ENCODE results near the gene WDR55. TPM values are rescaled to one million over a fixed set of nuclear protein-coding genes. Genes with fewer than 3 reads are reported as not detected.

Gene WDR55
- total RNA-seq, 1 experiment from 2014 or later: 38.8 TPM

DNA sequence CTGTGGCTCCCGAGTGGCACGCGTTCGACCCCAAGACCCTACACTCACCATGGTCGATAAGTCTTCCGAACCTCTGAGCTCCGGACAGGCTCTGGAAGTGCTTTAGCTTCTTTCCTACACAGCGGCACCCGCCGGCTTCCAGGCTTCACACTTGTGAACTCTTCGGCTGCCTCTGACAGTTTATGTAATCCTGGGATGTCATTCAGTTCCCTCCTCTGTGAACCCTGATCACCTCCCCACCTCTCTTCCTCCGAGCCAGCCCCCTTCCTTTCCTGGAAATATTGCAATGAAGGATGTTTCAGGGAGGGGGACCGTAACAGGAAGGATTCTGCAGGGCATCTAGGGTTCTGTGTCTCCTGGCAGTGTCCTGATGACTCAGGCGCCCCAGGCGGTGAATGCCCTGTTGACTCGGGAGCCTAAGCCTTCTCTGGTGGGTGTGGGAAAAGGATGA is 31.7 kb upstream of the WDR55 start, which contains the start of gene CD14:
TSS of gene CD14 (minus strand) at position 155 of the 451 bp plus-strand sequence. CDS start at position 51, 104 bp downstream.
- POLR2A ChIA-PET: interaction anchor here (0.5 to 1.1 kb wide), 4 partner anchors 14 to 986 kb away, joined by 3 to 21 read pairs (median 4); partner anchors contain the start of genes IK, NDUFA2 and SRA1
- intact Hi-C loops (cut with micrococcal nuclease; ENCODE audit: unreplicated experiment): loop anchor here (1.0 kb wide), 1 partner anchor 86 kb away; the partner anchor contains the start of gene EIF4EBP3
- no TSS peak for BruUV-seq (replicated peaks)

DNA sequence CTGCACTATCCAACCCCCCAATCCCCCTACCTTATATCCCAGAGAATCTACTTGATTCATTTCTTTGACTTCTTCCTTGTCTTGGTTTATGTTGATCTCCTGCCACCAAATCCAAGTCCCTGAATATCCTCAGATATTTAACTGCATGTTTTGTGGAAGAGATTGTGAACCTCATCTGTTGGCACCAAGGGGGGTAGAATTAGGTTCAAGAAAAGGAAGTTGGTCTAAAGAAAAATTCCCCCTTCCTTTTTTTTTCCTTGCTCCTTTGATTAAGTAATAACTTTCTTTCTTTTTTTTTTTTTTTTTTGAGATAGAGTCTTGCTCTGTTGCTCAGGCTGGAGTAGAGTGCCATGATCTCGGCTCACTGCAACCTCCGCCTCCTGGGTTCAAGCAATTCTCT is 31.2 kb upstream of the WDR55 start:
- peaks cover 25% of the 10 kb centered on the region for H3K36me3 Mint-ChIP-seq (ENCODE audit: insufficient read depth, unreplicated experiment)
- Histone ChIP-seq H3K4me3 (ENCODE audit: low read depth, low read length) (peak overlapping the region; percentile 49), H3K27me3 (replicated peaks; ENCODE audit: control insufficient read depth, insufficient read depth, low read length) (no peaks in the 10 kb centered on the region), H3K36me3 (ENCODE audit: control insufficient read depth, insufficient read depth, low read length) (no peaks in the 10 kb centered on the region), H3K4me1 (peaks cover 17% of the 10 kb centered on the region), H3K9me3 (peaks cover 10% of the 10 kb centered on the region)
- peaks cover 17% of the 10 kb centered on the region for H3K4me1 Mint-ChIP-seq (ENCODE audit: low read depth, unreplicated experiment)
- TF ChIP-seq, protein P1, sequence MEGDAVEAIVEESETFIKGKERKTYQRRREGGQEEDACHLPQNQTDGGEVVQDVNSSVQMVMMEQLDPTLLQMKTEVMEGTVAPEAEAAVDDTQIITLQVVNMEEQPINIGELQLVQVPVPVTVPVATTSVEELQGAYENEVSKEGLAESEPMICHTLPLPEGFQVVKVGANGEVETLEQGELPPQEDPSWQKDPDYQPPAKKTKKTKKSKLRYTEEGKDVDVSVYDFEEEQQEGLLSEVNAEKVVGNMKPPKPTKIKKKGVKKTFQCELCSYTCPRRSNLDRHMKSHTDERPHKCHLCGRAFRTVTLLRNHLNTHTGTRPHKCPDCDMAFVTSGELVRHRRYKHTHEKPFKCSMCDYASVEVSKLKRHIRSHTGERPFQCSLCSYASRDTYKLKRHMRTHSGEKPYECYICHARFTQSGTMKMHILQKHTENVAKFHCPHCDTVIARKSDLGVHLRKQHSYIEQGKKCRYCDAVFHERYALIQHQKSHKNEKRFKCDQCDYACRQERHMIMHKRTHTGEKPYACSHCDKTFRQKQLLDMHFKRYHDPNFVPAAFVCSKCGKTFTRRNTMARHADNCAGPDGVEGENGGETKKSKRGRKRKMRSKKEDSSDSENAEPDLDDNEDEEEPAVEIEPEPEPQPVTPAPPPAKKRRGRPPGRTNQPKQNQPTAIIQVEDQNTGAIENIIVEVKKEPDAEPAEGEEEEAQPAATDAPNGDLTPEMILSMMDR (IDR thresholded peaks at IDR 0.05; ENCODE audit: insufficient read depth in 1 of 2, low read depth in 1 of 2, low read length in 1 of 2, severe bottlenecking in 1 of 2, unreplicated experiment in 1 of 2): no peak
- ChIA-PET POLR2A (interaction anchor here (0.5 to 1.0 kb wide), 2 partner anchors 76 to 986 kb away, joined by 3 to 5 read pairs; partner anchors contain the start of gene SRA1), CTCF (interaction anchor here (1.6 kb wide), 1 partner anchor 86 kb away, joined by 5 read pairs; the partner anchor contains the start of gene EIF4EBP3)
- no peak for DNase-seq
- intact Hi-C loops (cut with micrococcal nuclease; ENCODE audit: unreplicated experiment): loop anchor here (1.0 kb wide), 1 partner anchor 86 kb away; the partner anchor contains the start of gene EIF4EBP3
- H3K27me3 Mint-ChIP-seq (ENCODE audit: insufficient read depth, unreplicated experiment): no peaks in the 10 kb centered on the region
- peak overlapping the region; percentile 88 for H3K4me3 Mint-ChIP-seq (ENCODE audit: unreplicated experiment)
- H3K9me3 Mint-ChIP-seq (ENCODE audit: unreplicated experiment): no peaks in the 10 kb centered on the region
- no peak overlapping the region for H3K27ac Mint-ChIP-seq (ENCODE audit: unreplicated experiment)
- BruUV-seq (replicated peaks): TSS peak; percentile 21

More for the DNA sequence above, 31.7 kb upstream of the WDR55 start, which contains the start of gene CD14:
- peaks cover 12% of the 10 kb centered on the region for H3K4me1 Mint-ChIP-seq (ENCODE audit: low read depth, unreplicated experiment)
- peak within 1 kb of the TSS; percentile 88 for H3K4me3 Mint-ChIP-seq (ENCODE audit: unreplicated experiment)
- Histone ChIP-seq H3K4me3 (ENCODE audit: low read depth, low read length) (peak within 1 kb of the TSS; percentile 49), H3K9me3 (peaks cover 14% of the 10 kb centered on the region), H3K27me3 (replicated peaks; ENCODE audit: control insufficient read depth, insufficient read depth, low read length) (no peaks in the 10 kb centered on the region), H3K36me3 (ENCODE audit: control insufficient read depth, insufficient read depth, low read length) (no peaks in the 10 kb centered on the region), H3K4me1 (peaks cover 17% of the 10 kb centered on the region)
- CTCF ChIA-PET: interaction anchor here (1.6 kb wide), 1 partner anchor 85 kb away, joined by 5 read pairs; the partner anchor contains the start of gene EIF4EBP3
- H3K27me3 Mint-ChIP-seq (ENCODE audit: insufficient read depth, unreplicated experiment): no peaks in the 10 kb centered on the region
- TF ChIP-seq, protein P1 (IDR thresholded peaks at IDR 0.05; ENCODE audit: insufficient read depth in 1 of 2, low read depth in 1 of 2, low read length in 1 of 2, severe bottlenecking in 1 of 2, unreplicated experiment in 1 of 2): no peak
- H3K9me3 Mint-ChIP-seq (ENCODE audit: unreplicated experiment): no peaks in the 10 kb centered on the region
- peaks cover 21% of the 10 kb centered on the region for H3K36me3 Mint-ChIP-seq (ENCODE audit: insufficient read depth, unreplicated experiment)
- peak within 1 kb of the TSS; percentile 79 for H3K27ac Mint-ChIP-seq (ENCODE audit: unreplicated experiment)
- peak; percentile 65 to 68 for DNase-seq

DNA sequence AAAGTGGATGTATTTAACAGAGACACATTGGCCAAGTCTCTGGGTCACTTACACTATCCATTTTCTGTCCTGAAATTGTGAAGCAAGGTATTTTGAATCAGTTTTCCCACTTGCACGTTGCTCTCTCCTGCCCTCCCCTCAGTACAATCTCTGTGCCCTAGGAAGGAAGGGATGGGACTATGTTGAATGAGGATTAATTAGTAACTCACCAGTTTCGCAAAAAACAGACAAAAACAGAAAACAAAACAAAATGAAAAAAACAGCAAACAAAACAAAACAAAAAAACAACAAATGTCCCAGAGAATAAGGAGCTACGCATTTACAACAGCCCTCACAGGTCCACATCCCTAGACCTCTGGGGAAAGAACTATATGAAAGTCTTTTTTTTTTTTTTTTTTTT is 30.6 kb upstream of the WDR55 start:
- ChIA-PET CTCF (interaction anchor here (0.6 to 1.7 kb wide), 2 partner anchors 23 to 87 kb away, joined by 3 to 4 read pairs; partner anchors contain the start of gene EIF4EBP3), POLR2A (no interaction called here)
- TF ChIP-seq, protein P1 (IDR thresholded peaks at IDR 0.05; ENCODE audit: insufficient read depth in 1 of 2, low read depth in 1 of 2, low read length in 1 of 2, severe bottlenecking in 1 of 2, unreplicated experiment in 1 of 2): no peak
- peaks cover 4% of the 10 kb centered on the region; the same call in 1 of the 2 replicates for H3K9me3 ChIP-seq
- no peaks in the 10 kb centered on the region for H3K36me3 ChIP-seq (ENCODE audit: control insufficient read depth, insufficient read depth, low read length)
- BruUV-seq (replicated peaks): no TSS peak
- H3K4me1 ChIP-seq: peaks cover 21% of the 10 kb centered on the region
- no peaks in the 10 kb centered on the region for H3K9me3 Mint-ChIP-seq (ENCODE audit: unreplicated experiment)
- no peak for DNase-seq
- H3K4me3 Mint-ChIP-seq (ENCODE audit: unreplicated experiment): no peak overlapping the region
- no peak overlapping the region for H3K27ac Mint-ChIP-seq (ENCODE audit: unreplicated experiment)
- H3K27me3 Mint-ChIP-seq (ENCODE audit: insufficient read depth, unreplicated experiment): no peaks in the 10 kb centered on the region
- H3K4me3 ChIP-seq (ENCODE audit: low read depth, low read length): no peak overlapping the region
- H3K27me3 ChIP-seq (replicated peaks; ENCODE audit: control insufficient read depth, insufficient read depth, low read length): no peaks in the 10 kb centered on the region
- H3K4me1 Mint-ChIP-seq (ENCODE audit: low read depth, unreplicated experiment): peaks cover 17% of the 10 kb centered on the region
- intact Hi-C loops (cut with micrococcal nuclease; ENCODE audit: unreplicated experiment): no loop called here
- peaks cover 26% of the 10 kb centered on the region for H3K36me3 Mint-ChIP-seq (ENCODE audit: insufficient read depth, unreplicated experiment)
